Type B pancreatic cell (in vitro differentiated cells): ENCODE measurements around the gene DOK1. TPM values are rescaled to one million over a fixed set of nuclear protein-coding genes. Genes with fewer than 3 reads are reported as not detected.

Experiments used
- DNase-seq: peaks from one replicate; pipeline ENCODE4 v3.0.0; 2021; ENCODE audit warnings: mixed read lengths; ENCODE audit not compliant: unreplicated experiment; ENCODE audit errors: extremely low spot score
- H3K27ac Mint-ChIP-seq: 2 replicates; pipeline ENCODE4 v1.8.0; 2021; ENCODE audit warnings: mild to moderate bottlenecking, mixed read lengths
- H3K27me3 Mint-ChIP-seq: 2 replicates; pipeline ENCODE4 v1.8.0; 2021; ENCODE audit warnings: mixed read lengths
- H3K36me3 Mint-ChIP-seq: 2 replicates; pipeline ENCODE4 v1.8.0; 2021; ENCODE audit warnings: mixed read lengths
- H3K4me1 Mint-ChIP-seq: one replicate; pipeline ENCODE4 v1.8.0; 2021; ENCODE audit warnings: mixed read lengths; ENCODE audit not compliant: unreplicated experiment
- H3K4me3 Mint-ChIP-seq: 2 replicates; pipeline ENCODE4 v1.8.0; 2021; ENCODE audit warnings: mild to moderate bottlenecking, mixed read lengths
- H3K9me3 Mint-ChIP-seq: 2 replicates; pipeline ENCODE4 v1.8.0; 2021; ENCODE audit warnings: mixed read lengths
- long read RNA-seq: library from polyadenylated mRNA; unstranded; transcript quantifications from one replicate; pipeline ENCODE4 v2.0.0, GENCODE V29; 2020
- total RNA-seq: library from RNA; stranded (reverse); gene quantifications from 2 replicates; pipeline ENCODE4 v1.2.1, GENCODE V29; 2021; ENCODE audit warnings: low replicate concordance
- TF ChIP-seq, protein P1 (sequence below): fragments of 200-600 bp; sonication (generic); conservative IDR thresholded peaks from 2 replicates; pipeline ENCODE4 v1.5.0; 2021; ENCODE audit warnings: antibody characterized with exemption, mild to moderate bottlenecking

The DOK1 gene
- total RNA-seq = 5.4 and 9.9 TPM in 2 replicates
- long read RNA-seq, partial matches to known transcripts = 0 of 3 reads
- long read RNA-seq, other reads (novel, unspliced or antisense) = 1 of 3 reads

DNA sequence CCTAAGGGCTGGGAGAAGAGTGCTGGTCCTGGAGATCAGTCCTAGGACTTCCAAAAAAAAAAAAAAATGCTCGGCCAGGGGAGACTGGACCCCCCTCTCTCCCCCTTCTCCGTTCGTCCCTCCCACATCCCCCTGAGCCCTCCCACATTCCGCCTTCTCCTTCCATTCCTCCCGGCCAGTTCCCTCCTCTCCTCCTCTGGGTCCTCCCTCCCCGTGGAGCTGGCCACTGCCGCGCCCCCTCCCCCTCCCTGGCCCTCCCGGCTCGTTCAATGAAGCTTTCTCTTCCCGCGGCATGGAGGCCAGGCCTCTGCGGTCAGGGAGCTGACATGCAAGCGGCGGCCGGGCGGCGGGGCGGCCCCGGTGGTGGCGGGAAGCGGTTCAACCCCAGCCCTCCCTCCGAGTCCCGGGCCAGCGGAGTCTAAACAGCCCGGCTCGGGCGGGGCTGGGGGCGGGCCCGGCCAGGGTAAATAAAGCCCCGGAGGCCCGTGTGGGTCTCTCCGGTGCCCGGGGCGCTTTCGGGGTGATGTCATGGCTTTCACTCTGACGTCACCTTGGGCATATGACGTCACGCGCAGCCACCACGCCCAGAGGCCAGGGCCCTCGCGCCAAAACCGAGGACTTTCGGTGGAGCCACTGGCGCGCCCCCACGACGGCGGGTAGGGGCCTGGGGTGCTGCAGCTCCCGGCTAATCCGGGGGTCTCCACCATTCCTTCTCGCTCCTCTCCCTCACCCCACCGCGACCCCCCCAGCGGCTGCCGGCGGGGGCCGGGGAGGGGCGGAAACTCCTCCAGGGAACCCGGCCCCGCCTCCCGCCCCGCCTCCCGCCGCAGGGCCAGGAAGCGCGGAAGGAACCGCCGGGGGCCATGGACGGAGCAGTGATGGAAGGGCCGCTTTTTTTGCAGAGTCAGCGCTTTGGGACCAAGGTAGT is at the start of gene DOK1, which contains the start of gene LOXL3:
DOK1 (plus strand) TSS at position 829 of the 928 bp plus-strand sequence; CDS start at position 864, 35 bp downstream.
LOXL3 (minus strand) TSS at position 51 of the 928 bp plus-strand sequence. CDS start 1,308 bp downstream, outside the sequence.
- H3K4me1 Mint-ChIP-seq = peaks cover 11% of the 10 kb centered on the region
- H3K9me3 Mint-ChIP-seq = no peaks in the 10 kb centered on the region
- peak within 1 kb of the TSS; percentile 95 for H3K4me3 Mint-ChIP-seq
- peak; percentile 86 for DNase-seq
- H3K27me3 Mint-ChIP-seq = peaks cover 53% of the 10 kb centered on the region
- H3K36me3 Mint-ChIP-seq = no peaks in the 10 kb centered on the region
- peak within 1 kb of the TSS; percentile 88 for H3K27ac Mint-ChIP-seq
- TF ChIP-seq, protein P1, sequence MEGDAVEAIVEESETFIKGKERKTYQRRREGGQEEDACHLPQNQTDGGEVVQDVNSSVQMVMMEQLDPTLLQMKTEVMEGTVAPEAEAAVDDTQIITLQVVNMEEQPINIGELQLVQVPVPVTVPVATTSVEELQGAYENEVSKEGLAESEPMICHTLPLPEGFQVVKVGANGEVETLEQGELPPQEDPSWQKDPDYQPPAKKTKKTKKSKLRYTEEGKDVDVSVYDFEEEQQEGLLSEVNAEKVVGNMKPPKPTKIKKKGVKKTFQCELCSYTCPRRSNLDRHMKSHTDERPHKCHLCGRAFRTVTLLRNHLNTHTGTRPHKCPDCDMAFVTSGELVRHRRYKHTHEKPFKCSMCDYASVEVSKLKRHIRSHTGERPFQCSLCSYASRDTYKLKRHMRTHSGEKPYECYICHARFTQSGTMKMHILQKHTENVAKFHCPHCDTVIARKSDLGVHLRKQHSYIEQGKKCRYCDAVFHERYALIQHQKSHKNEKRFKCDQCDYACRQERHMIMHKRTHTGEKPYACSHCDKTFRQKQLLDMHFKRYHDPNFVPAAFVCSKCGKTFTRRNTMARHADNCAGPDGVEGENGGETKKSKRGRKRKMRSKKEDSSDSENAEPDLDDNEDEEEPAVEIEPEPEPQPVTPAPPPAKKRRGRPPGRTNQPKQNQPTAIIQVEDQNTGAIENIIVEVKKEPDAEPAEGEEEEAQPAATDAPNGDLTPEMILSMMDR = no peak

DNA sequence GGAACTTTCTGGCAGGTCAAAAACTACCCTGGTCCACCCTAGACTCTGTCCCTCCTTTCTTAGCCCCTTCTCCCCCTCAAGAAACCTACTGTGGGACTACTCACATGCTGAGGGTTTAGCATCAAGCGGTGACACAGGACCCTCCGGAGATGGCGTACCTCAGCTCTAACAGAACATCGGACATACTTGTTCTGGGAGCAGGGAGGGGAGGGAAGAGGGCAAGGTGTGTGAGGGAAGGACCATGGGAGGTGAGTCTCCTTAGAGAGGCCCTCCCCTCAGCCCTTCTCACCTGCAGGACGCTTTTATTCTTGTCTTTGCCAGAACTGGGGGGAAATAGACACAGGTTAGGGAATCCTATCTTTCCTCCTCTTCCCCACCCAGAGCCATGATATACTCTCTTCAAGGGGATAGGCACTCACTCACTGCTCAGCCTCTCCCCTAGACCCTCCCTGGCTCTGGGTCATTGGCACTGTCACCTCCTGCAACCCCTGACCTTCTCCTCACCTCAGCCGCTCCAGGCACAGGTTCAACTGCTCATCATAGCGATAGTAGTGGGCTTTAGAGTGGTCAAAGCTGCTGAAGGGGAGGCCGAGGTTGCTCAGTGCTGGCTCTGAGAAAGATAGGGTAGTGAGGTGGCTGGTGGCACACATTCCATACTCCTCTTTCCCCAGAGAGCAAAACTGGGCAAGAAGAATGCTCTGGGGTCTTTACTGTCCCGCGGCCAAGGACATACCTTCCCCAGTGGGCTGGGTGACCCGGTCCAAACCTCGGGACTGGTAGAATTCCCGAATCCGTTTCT is 48.9 kb upstream of the DOK1 start:
- peak overlapping the region; percentile 86 for H3K4me3 Mint-ChIP-seq
- H3K27me3 Mint-ChIP-seq = peaks cover 73% of the 10 kb centered on the region
- H3K4me1 Mint-ChIP-seq = peaks cover 45% of the 10 kb centered on the region
- no peaks in the 10 kb centered on the region for H3K9me3 Mint-ChIP-seq
- H3K27ac Mint-ChIP-seq = no peak overlapping the region
- peaks cover 22% of the 10 kb centered on the region for H3K36me3 Mint-ChIP-seq
- DNase-seq = no peak
- TF ChIP-seq, protein P1 = no peak

DNA sequence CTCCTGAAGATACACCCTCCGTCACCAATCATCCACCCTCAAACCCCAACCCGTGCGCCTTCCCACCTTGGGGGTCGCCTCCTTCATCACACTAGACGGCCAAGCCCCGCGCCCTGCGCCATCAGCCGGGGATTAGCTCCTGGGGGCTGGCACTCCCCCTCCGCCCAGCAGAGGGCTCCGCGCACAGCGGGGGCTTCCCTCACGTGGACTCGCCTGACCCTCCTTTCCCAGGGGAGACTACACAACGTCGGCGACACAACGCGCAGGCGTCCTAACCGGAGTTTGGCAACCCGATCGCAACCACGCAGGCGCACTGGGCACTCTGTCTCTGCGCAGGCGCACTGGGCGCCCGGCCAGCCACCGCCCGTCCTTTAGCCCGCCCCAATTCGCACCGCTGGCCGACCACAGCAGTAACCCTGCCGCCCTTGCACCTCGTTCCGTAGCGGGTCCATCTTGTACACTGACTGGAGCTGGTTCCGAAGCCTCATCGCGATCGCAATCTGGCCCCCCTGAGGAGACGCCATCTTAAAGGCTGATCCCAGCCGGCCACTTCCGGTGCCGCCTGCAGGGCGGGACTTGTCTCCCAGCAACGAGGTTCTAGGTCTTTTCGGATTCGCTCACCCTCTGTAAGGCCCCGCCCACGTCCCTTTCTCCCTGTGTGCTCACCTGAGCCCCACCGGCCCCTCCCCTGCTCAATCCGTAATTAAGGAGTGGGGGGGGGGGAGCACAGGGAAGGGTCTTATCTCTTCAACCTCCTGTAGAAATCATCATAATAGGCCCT is 47.2 kb upstream of the DOK1 start, which contains the start of gene PCGF1:
PCGF1 (minus strand) TSS at position 551 of the 781 bp plus-strand sequence; CDS start at position 524, 27 bp downstream.
- Mint-ChIP-seq H3K27me3 (peaks cover 72% of the 10 kb centered on the region), H3K36me3 (peaks cover 22% of the 10 kb centered on the region), H3K9me3 (no peaks in the 10 kb centered on the region), H3K4me3 (peak within 1 kb of the TSS; percentile 99), H3K4me1 (peaks cover 30% of the 10 kb centered on the region), H3K27ac (peak within 1 kb of the TSS; percentile 99)
- TF ChIP-seq, protein P1 = peak; percentile 75
- DNase-seq = peak; percentile 96

- DNase-seq = peak; percentile 77
- no peaks in the 10 kb centered on the region for H3K9me3 Mint-ChIP-seq
- peak overlapping the region; percentile 99 for H3K27ac Mint-ChIP-seq
- TF ChIP-seq, protein P1 = no peak
- H3K4me3 Mint-ChIP-seq = peak overlapping the region; percentile 99
- peaks cover 73% of the 10 kb centered on the region for H3K27me3 Mint-ChIP-seq
- H3K4me1 Mint-ChIP-seq = peaks cover 26% of the 10 kb centered on the region
- peaks cover 22% of the 10 kb centered on the region for H3K36me3 Mint-ChIP-seq
Observed at GRCh38 chr2:74507926-74508520, 46.5 kb upstream of the DOK1 start.
